NCI-H524 treated with DMSO at 0.1 percent for 48 hours (cell line): ENCODE results near the gene EMD.
"Not testable (repeated sequence)": the region's sequence is repeated elsewhere in the genome, so short reads cannot be mapped to it uniquely, and the experiment has no call there.

Experiments
- DNase-seq: peaks from one replicate; lab custom pipeline; 2025; lab: John Stamatoyannopoulos, UW

EMD gene

DNA sequence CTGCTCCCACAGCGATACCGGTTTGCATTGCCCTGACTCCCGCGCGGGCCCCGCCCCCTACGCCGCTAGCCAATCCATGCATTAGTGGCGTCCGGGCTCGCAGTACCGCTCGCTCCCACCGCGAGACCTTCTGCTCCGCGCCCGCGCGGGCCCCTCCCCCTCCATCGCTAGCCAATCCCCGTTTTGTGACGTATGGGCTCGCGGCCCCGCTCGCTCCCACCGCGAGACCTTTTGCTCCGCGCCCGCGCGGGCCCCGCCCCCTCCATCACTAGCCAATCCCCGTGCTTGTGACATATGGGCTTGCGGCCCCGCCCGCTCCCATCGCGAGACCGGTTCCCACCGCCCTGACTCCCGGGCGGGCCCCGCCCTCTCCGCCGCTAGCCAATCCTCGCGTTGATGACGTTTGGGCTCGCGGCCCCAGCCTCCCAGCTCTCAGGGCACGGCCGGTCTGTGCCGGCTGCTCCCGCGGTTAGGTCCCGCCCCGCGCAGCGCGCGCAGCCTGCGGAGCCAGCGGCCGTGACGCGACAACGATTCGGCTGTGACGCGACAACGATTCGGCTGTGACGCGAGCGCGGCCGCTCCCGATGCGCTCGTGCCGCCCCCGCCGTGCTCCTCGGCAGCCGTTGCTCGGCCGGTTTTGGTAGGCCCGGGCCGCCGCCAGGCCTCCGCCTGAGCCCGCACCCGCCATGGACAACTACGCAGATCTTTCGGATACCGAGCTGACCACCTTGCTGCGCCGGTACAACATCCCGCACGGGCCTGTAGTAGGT, at the start of gene EMD:
Gene EMD, plus strand, starts transcription at position 497 of the 770 bp plus-strand sequence. Its CDS starts 190 bp downstream, at position 687.
- DNase-seq: peak; percentile 97

DNA sequence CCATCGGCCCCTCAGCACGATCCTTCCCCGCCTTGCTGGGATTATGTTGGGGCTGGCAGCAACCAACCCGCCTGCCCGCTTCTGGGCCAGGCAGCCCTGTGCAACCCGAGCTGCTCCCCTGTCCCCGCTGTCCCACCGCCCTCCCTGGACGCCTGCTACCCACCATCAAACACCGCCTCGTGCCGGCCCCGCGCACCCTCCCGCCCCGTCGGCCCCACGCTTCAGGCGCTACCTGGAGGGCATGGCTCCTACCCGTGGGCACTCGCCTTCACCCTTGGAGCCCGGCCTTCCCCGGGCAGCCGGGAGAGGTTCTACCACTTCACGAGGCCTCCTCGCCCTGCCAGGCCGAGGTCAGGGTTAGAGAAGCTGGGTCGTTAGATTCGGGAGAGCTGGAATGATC, 46.5 kb upstream of the EMD start:
- no peak for DNase-seq

- DNase-seq: no peak
Measured at GRCh38 chrX:154333116-154333515, 46.0 kb upstream of the EMD start.

DNA sequence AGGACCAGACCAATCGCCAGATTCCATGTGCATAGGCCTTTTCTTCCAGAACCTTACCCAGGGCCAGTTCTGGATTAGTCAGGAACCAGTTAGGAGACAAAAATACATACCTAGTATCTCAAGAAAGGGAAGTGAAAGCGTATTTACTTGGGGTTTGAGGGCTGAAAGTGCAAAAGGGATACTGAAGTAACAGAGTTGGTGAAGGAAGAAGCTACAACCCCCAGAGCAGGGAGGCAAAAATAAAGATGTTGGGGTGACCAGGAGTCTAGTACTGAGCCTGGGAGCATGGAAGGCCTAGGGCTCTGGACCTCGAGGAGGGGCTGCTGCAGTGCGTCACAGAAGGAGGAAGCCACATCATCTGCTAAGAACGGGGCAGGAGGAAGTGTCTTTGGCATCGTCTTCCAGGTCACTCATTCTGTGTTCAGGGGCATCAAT, 45.2 kb upstream of the EMD start:
- DNase-seq: no peak

DNA sequence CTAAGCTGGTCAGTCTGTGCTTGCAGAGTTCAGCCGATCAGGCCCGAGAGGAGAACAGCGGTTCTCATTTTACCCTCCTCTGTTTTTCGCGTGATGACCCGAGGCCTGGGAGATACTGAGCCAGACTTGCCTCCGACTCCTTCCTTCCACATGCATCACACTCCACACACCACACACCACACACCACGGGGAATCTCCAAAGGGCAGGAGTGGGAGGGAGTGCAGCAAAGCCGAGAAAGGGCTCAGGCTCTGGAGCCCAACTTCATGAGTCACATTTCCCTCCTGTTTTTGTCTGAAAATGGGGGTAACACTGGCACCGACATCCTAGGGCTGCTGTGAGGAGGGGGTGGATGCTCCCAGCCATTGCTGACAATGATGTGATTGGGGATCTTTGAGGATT, 44.6 kb upstream of the EMD start:
- no peak for DNase-seq

GRCh38 chrX:154341399-154342298, 37.4 kb upstream of the EMD start:
- DNase-seq: not testable (repeated sequence)

DNA sequence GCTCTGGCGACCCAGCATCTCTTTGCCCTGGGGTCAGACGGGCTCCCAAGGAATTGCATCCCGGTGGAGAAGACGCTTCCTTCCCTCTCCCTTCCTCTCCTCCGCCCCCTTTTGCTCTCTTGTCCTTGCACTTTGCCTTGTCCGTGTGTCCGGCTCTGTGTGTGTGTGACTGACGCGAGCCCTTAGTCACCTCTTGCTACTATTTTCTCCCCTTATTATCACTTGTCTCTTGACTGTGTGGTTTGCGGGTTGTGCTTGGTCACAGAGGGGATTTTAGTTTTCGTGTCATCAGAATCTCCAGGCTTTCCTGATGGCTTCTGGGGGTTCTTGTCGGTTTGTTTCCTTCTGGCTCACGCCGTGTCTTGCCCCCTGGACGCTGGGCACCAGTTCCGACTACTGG, 36.0 kb upstream of the EMD start:
- not testable (repeated sequence) for DNase-seq

- not testable (repeated sequence) for DNase-seq
Measured at GRCh38 chrX:154343620-154344019, 35.5 kb upstream of the EMD start.

DNA sequence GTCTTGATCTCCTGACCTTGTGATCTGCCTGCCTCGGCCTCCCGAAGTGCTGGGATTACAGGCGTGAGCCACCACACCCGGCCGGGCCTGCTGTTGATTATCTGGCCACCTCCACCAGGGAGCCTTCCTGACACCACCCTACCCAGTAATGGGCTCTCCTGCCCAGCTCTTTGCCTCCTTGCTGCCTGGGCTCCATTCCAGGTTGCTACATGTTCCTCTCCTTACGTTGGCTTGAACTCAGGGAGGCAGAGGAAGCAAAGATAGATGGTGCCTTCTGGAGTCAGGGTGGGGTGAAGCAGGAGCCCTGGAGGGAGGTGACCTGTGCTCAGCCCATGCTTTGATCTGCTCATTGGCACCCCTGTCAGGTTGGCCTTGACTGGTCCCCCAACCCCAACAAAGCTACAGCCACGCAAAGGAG, 31.0 kb upstream of the EMD start:
- DNase-seq: no peak

- DNase-seq: no peak
Measured at GRCh38 chrX:154348646-154349358, 30.3 kb upstream of the EMD start.

DNA sequence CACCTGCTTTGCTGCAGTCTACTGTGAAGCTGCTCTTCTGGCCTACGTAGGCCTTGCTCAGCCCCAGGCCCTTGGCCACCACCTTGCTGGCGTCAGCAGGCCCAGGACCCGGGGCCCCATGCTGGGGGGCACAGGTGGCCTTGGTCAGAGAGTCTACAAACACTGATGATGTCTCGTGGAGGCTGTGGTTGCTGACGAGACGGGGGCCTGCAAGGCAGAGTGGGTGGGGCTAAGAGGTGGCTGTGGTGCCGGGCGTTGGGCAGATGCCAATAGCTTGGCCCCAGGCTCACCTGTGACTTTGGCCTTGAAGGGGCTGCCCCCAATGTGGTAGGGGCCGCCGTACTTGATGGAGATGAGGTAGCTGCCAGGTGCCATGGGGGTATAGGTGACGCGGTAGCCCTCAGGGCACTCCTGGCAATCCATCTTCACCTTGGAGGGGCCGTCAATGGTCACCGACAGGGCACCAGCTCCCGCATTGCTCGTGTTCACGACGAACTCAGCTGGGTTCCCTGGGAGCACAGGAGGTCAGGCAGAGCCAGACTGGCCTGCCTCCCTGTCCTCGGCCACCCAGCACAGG, 29.6 kb upstream of the EMD start:
- DNase-seq: no peak

GRCh38 chrX:154349979-154350378, 29.1 kb upstream of the EMD start:
- DNase-seq: no peak

DNA sequence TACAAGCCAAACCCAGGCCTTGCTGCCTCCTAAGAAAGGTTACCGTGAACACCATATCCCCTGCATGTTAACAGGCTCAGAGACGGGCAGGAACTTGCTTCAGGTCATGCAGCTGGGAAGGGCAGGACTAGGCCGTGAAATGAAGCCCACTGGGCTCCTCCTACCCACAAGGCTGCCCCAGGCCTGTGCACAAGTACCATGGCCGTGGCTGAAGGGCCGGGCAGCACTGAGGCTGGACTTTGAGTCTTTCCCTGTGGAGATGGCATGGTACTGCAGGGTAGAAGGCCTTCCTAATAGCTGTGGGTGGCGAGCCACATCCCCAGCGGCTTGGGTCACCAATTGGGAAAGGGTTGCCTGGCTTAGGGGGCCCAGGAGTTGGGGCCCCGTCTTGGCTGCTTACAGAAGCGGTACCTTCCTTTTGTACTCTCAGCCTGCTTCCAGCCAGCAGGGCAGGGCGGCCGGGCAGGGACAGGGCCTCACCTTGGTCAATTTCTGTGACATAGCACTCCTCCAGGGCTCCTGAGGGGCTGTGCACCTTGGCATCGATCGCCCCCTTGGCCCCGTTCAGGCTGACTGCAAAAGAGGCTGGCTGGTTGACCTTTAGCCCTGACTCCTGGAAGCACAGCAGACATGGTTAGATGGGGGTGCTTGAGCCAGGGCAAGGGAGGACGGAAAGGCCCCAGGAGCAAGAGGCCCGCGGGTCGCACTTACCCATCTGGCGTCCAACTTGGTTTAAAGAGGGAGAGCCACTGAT, 28.5 kb upstream of the EMD start:
- no peak for DNase-seq

GRCh38 chrX:154351183-154352011, 27.7 kb upstream of the EMD start:
- no peak for DNase-seq

DNA sequence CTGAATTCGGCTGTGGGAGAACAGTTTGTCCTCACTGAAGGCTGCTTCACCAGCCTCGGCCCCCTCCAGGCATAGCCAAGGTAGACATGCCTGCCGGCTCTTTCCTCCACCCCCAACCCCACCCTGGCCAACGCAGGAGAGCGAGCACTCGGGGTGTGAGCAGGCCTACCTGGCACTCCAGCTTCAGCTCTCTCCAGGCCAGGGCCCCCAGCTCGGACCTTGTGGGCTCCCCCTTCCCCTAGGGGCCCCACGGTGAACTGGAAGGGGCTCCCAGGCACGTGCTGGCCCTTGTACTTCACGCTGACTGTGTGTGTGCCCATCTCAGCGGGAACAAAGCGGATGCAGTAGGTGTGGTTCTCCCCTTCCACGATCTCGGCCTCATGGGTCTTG, 27.1 kb upstream of the EMD start:
- DNase-seq: no peak

- no peak for DNase-seq
Measured at GRCh38 chrX:154352466-154352865, 26.6 kb upstream of the EMD start.

DNA sequence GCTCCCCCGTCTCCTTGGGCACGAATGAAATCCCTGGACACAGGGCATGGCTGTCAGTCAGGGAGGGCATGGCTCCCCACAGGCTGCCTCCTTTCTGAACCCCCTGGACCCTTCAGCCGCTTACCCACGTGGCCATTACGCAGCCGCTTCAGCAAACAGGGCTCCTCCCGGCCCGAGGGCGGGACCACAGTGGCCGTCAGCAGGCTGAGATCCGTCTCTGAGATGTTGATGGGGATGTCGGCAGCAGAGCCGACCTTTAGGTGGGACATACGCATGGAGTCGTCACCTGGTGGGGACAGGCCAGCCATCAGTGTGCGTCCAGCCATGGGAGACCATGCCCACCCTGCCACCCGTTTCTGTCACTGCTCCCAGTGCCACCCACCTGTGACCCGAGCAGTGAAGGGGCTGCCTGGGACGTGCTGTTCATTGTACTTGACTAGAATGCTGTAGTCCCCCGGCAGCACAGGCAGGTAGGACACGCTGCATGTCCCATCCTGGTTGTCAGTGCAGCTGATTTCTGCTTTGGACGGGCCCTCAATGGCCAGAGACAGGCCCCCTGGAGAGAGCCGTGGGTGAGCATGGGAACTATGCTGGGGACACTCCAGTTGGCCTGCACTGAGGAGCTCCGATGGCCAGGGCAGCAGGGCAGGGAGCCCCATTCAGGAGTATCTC, 25.8 kb upstream of the EMD start:
- no peak for DNase-seq

DNA sequence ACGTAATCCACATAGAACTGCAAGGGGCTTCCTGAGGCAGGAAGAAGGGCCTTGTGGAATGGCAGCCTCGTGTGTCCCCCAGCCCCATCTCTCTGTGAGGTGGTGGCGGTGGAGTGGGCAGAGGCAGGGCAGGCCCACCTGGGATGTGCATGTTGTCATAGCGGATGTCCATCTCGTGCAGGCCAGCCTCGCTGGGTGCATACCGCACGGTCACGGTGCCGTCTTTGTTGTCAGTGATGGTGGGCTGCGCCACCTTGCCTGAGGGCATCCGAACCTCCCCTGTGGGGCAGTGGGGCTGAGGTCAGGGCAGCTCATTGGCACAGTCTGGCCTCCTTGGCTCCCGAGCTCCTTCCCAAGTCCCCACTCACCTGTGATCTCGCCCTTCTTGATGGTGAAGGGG, 25.1 kb upstream of the EMD start:
- no peak for DNase-seq

GRCh38 chrX:154354516-154354915, 24.6 kb upstream of the EMD start:
- no peak for DNase-seq
